22Rv1 (cell line): Measurements from ENCODE around the gene PRR32.

Source experiments
- CTCF ChIP-seq: fragments of 450-650 bp; IDR thresholded peaks from 2 replicates; pipeline ENCODE4 v1.5.1; 2017; ENCODE audit warnings: mild to moderate bottlenecking
- ZFX ChIP-seq: fragments of 450-650 bp; IDR thresholded peaks from 2 replicates; pipeline ENCODE4 v1.6.1; 2017; ENCODE audit warnings: antibody characterized with exemption, borderline replicate concordance

GRCh38 chrX:126825566-126826193 lies 6.2 kb downstream of the PRR32 start:
- TF ChIP-seq CTCF (no peak), ZFX (no peak)
